Thyroid gland (tissue), 4 donors: ENCODE data around the gene CCR7. TPM values are rescaled to one million over a fixed set of nuclear protein-coding genes. Genes with fewer than 3 reads are reported as not detected.

Source experiments
- DNase-seq, 2 donors: peaks; one replicate each; pipeline ENCODE4 v3.0.0-alpha.2; 2019
- H3K27ac ChIP-seq, 3 donors: fragments of 200-600 bp; sonication (generic); 1 replicate in 2 of 3; 2 replicates in 1 of 3; pipeline ENCODE4 v1.5.1; 2016 to 2019; ENCODE audit warnings: mild to moderate bottlenecking in 1 of 3, moderate library complexity in 1 of 3
- H3K27me3 ChIP-seq: fragments of 200-600 bp; sonication (generic); one replicate; pipeline ENCODE4 v1.5.1; 2019
- H3K36me3 ChIP-seq, 2 donors: fragments of 200-600 bp; sonication (generic); one replicate each; pipeline ENCODE4 v1.5.1; 2016 to 2019
- H3K4me1 ChIP-seq, 2 donors: fragments of 200-600 bp; sonication (generic); one replicate each; pipeline ENCODE4 v1.5.1; 2017 to 2019
- H3K4me3 ChIP-seq, 3 donors: fragments of 200-600 bp; sonication (generic); replicated peaks in 1 of 3; 1 replicate in 2 of 3; 2 replicates in 1 of 3; pipeline ENCODE4 v1.5.1; 2016; ENCODE audit warnings: mild to moderate bottlenecking in 1 of 3
- H3K9me3 ChIP-seq: fragments of 200-600 bp; sonication (generic); one replicate; pipeline ENCODE4 v1.5.1; 2017
- POLR2A ChIP-seq, 2 donors: fragments of 450-650 bp; IDR thresholded peaks; one replicate each; pipeline ENCODE4 v1.6.1; 2017; ENCODE audit warnings: antibody characterized with exemption in 2 of 2, mild to moderate bottlenecking in 2 of 2, moderate library complexity in 1 of 2
- WGBS, 2 donors: methylation state at CpG; one replicate each; pipeline ENCODE4 v1.1.5; 2017; 5-methylcytosine and 5-hydroxymethylcytosine counted together
- intact Hi-C: fragments of 100-400 bp; cut with DNase I; formaldehyde crosslinking; loops from one replicate; pipeline ENCODE4 v1.15.1; 2023
- total RNA-seq, 4 donors: library from RNA; depleted of rRNA; stranded (reverse); fragments of >200 nt; gene quantifications; one replicate each; pipeline ENCODE4 v1.2.3, GENCODE V29; 2016
- TF ChIP-seq, protein P1 (sequence below), 6 experiments: fragments of 200-600 bp in 3 of 6; fragments of 450-650 bp in 3 of 6; sonication (generic) in 3 of 6; IDR thresholded peaks; one replicate each; pipeline ENCODE4 v1.5.1; 2016 to 2019; ENCODE audit warnings: antibody characterized with exemption in 6 of 6, mild to moderate bottlenecking in 2 of 6, inconsistent platforms in 1 of 6, moderate library complexity in 1 of 6

The CCR7 gene
- total RNA-seq, 4 donors from 2014 or later, result 0.27 to 1.6 (median 0.93) TPM; not detected in 1

GRCh38 chr17:40509626-40510327 lies 55.5 kb downstream of the CCR7 start:
- H3K27me3 ChIP-seq, result no peaks in the 10 kb centered on the region
- peaks cover 13 to 23% of the 10 kb centered on the region in 2 donors for H3K4me1 ChIP-seq
- peak overlapping the region; percentile 82 to 97 (median 90) for H3K27ac ChIP-seq
- DNase-seq, result peak; percentile 90 to 94
- no peaks in the 10 kb centered on the region for H3K9me3 ChIP-seq
- H3K36me3 ChIP-seq, result no peaks in the 10 kb centered on the region
- peak in 1 of 2 donors; percentile 58 for TF ChIP-seq POLR2A (IDR thresholded peaks at IDR 0.05)
- TF ChIP-seq, protein P1, sequence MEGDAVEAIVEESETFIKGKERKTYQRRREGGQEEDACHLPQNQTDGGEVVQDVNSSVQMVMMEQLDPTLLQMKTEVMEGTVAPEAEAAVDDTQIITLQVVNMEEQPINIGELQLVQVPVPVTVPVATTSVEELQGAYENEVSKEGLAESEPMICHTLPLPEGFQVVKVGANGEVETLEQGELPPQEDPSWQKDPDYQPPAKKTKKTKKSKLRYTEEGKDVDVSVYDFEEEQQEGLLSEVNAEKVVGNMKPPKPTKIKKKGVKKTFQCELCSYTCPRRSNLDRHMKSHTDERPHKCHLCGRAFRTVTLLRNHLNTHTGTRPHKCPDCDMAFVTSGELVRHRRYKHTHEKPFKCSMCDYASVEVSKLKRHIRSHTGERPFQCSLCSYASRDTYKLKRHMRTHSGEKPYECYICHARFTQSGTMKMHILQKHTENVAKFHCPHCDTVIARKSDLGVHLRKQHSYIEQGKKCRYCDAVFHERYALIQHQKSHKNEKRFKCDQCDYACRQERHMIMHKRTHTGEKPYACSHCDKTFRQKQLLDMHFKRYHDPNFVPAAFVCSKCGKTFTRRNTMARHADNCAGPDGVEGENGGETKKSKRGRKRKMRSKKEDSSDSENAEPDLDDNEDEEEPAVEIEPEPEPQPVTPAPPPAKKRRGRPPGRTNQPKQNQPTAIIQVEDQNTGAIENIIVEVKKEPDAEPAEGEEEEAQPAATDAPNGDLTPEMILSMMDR (IDR thresholded peaks at IDR 0.05), result no peak
- intact Hi-C loops, result no loop called here
- WGBS, 2 donors, result 30 to 59% methylated on average over 5 to 9 of the region's 10 CpGs
- no peak overlapping the region for H3K4me3 ChIP-seq

- Histone ChIP-seq H3K9me3 (no peaks in the 10 kb centered on the region), H3K36me3 (no peaks in the 10 kb centered on the region), H3K4me1 (peaks cover 13 to 21% of the 10 kb centered on the region in 2 donors), H3K27ac (no peak overlapping the region), H3K4me3 (no peak overlapping the region), H3K27me3 (no peaks in the 10 kb centered on the region)
- no peak for TF ChIP-seq POLR2A (IDR thresholded peaks at IDR 0.05)
- TF ChIP-seq, protein P1 (IDR thresholded peaks at IDR 0.05), result no peak
- WGBS, 2 donors, result 84 to 87% methylated on average over 5 of the region's 5 CpGs
- DNase-seq, result no peak
- intact Hi-C loops, result no loop called here
Measured at GRCh38 chr17:40506786-40507185, 58.5 kb downstream of the CCR7 start.

Other genes starting within 250 kb of the CCR7 start
- gene GJD3, start 200.7 kb downstream of the CCR7 start, total RNA-seq, result 1 to 10 TPM; 1.6 to 3.4 (median 1.7) TPM
- gene TOP2A, start 147.6 kb downstream of the CCR7 start, total RNA-seq, result 1 to 10 TPM in 3 of 4 donors, under 1 TPM in 1; 0.20 to 5.2 (median 2.2) TPM
- 100 to 1,000 TPM; 234 to 334 (median 274) TPM for gene IGFBP4, start 122.0 kb downstream of the CCR7 start, total RNA-seq
- gene TNS4, start 63.8 kb downstream of the CCR7 start, total RNA-seq, result 10 to 100 TPM in 2 of 4 donors, 1 to 10 TPM in 2; 5.4 to 24.7 (median 16.2) TPM
- 100 to 1,000 TPM in 3 of 4 donors, 10 to 100 TPM in 1; 82.1 to 125 (median 108) TPM for gene SMARCE1, start 82.3 kb upstream of the CCR7 start, total RNA-seq
- gene KRT222, start 99.7 kb upstream of the CCR7 start, total RNA-seq, result 1 to 10 TPM in 3 of 4 donors, under 1 TPM in 1; 0.50 to 5.7 (median 2.3) TPM
- not detected for gene KRT24, start 138.3 kb upstream of the CCR7 start, total RNA-seq
- gene KRT25, start 189.9 kb upstream of the CCR7 start, total RNA-seq, result not detected
- not detected for gene KRT26, start 206.7 kb upstream of the CCR7 start, total RNA-seq
- not detected for gene KRT27, start 217.1 kb upstream of the CCR7 start, total RNA-seq
- not detected for gene KRT28, start 234.5 kb upstream of the CCR7 start, total RNA-seq